Measurements from ENCODE around the gene POU2F3. TPM values are rescaled to one million over a fixed set of nuclear protein-coding genes. Genes with fewer than 3 reads are reported as not detected.
A peak's percentile ranks its signal among the peaks of the same experiment; 100 is the strongest.

The POU2F3 gene
- total and polyA plus RNA-seq, 4 donors = 2.6 to 3.9 (median 3.1) TPM

DNA sequence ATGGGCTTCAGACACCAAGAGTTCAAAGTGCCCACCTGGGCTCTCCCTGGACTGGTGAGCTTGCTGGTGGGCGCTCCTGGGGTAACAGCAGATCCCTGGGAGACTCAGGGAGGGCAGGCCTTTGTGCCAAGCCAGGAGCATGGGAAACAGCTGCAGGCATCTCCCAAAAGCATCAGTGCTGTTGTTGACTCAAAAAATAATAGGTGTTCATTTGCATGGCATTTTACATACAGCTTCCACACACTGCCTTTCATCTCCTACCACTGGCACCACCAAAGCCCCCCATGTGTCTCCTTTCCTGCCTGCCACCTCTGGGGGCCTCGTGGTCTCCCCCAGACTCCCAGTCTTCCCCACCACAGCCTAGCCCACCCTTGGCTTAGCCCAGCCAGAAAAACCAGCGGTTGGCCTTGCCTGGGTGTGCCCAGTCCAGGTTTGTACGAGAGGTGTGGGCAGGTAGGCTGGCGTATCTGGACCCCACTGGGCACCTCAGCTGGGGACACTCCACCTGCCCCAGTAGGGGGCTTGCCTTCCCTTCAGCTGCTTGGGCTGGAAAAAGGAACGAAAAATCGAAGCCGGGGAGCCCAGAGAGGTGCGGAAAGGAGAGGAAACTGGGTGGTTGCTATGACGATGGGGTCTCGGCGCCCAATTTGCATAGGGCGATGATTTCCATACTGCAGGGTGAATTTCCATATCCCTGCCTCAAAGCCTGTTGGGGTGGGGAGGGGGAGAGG is 15.0 kb downstream of the POU2F3 start:
- H3K27ac ChIP-seq (ENCODE audit: low read depth in 1 of 2, low read length in 1 of 2) = no peak overlapping the region
- peaks cover 2 to 36% (median 20%) of the 10 kb centered on the region in 3 donors for H3K27me3 ChIP-seq (ENCODE audit: control insufficient read depth in 3 of 3, insufficient read depth in 3 of 3, low read length in 2 of 3)
- H3K9me3 ChIP-seq (ENCODE audit: control insufficient read depth in 4 of 4, insufficient read depth in 3 of 4, low read length in 3 of 4) = no peaks in the 10 kb centered on the region
- no peaks in the 10 kb centered on the region for H3K36me3 ChIP-seq (ENCODE audit: control insufficient read depth in 4 of 4, insufficient read depth in 4 of 4, low read length in 4 of 4)
- 14 to 24% methylated on average over 13 of the region's 13 CpGs for WGBS, 2 donors
- ATAC-seq (ENCODE audit: insufficient read depth, low FRiP score) (no peak), DNase-seq (peak in 1 of 3 donors; percentile 44)
- TF ChIP-seq, protein P1, sequence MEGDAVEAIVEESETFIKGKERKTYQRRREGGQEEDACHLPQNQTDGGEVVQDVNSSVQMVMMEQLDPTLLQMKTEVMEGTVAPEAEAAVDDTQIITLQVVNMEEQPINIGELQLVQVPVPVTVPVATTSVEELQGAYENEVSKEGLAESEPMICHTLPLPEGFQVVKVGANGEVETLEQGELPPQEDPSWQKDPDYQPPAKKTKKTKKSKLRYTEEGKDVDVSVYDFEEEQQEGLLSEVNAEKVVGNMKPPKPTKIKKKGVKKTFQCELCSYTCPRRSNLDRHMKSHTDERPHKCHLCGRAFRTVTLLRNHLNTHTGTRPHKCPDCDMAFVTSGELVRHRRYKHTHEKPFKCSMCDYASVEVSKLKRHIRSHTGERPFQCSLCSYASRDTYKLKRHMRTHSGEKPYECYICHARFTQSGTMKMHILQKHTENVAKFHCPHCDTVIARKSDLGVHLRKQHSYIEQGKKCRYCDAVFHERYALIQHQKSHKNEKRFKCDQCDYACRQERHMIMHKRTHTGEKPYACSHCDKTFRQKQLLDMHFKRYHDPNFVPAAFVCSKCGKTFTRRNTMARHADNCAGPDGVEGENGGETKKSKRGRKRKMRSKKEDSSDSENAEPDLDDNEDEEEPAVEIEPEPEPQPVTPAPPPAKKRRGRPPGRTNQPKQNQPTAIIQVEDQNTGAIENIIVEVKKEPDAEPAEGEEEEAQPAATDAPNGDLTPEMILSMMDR (IDR thresholded peaks at IDR 0.05; ENCODE audit: control extremely low read depth, extremely low read depth) = no peak
- peaks cover 0 to 3% (median 0%) of the 10 kb centered on the region in 5 donors for H3K4me1 ChIP-seq (ENCODE audit: control insufficient read depth in 5 of 5, insufficient read depth in 5 of 5, low read length in 5 of 5)
- H3K4me3 ChIP-seq = no peak overlapping the region
- H3K9ac ChIP-seq (ENCODE audit: insufficient read depth in 1 of 2, low read length in 2 of 2) = no peak overlapping the region

- Histone ChIP-seq H3K4me3 (no peak overlapping the region), H3K9ac (ENCODE audit: insufficient read depth in 1 of 2, low read length in 2 of 2) (no peak overlapping the region), H3K9me3 (ENCODE audit: control insufficient read depth in 4 of 4, insufficient read depth in 3 of 4, low read length in 3 of 4) (no peaks in the 10 kb centered on the region), H3K4me1 (ENCODE audit: control insufficient read depth in 5 of 5, insufficient read depth in 5 of 5, low read length in 5 of 5) (peaks cover 0 to 3% (median 0%) of the 10 kb centered on the region in 5 donors), H3K27ac (ENCODE audit: low read depth in 1 of 2, low read length in 1 of 2) (no peak overlapping the region), H3K36me3 (ENCODE audit: control insufficient read depth in 4 of 4, insufficient read depth in 4 of 4, low read length in 4 of 4) (no peaks in the 10 kb centered on the region), H3K27me3 (ENCODE audit: control insufficient read depth in 3 of 3, insufficient read depth in 3 of 3, low read length in 2 of 3) (peaks cover 2 to 36% (median 20%) of the 10 kb centered on the region in 3 donors)
- WGBS, 2 donors = 14 to 21% methylated on average over 9 of the region's 9 CpGs
- DNase-seq (no peak), ATAC-seq (ENCODE audit: insufficient read depth, low FRiP score) (no peak)
- TF ChIP-seq, protein P1 (IDR thresholded peaks at IDR 0.05; ENCODE audit: control extremely low read depth, extremely low read depth) = no peak
Measured at GRCh38 chr11:120255519-120255866, 15.6 kb downstream of the POU2F3 start.

DNA sequence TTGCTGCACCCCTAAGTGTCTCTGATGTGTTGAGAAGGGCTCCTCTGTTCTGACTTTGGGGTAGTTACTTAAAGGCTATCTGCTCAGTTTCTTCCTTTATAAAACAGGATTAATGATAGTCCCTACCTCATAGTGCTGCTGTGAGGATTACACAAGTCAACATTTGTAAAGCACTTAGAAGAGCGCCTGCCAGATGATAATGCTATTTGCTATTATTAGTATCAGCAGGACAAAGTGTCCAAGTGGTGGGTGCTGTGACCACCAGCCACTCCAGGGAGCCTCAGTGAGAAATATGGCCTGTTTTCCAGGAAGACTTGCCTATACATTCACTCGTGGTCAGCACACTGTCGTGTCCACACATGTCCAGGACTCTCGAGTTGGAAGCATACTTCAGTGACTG is 16.2 kb downstream of the POU2F3 start:
- no peak for DNase-seq
- no peak overlapping the region for H3K4me3 ChIP-seq
- whole genome bisulfite sequencing, 2 donors = 56 to 72% methylated on average over 4 of the region's 4 CpGs
- H3K36me3 ChIP-seq (ENCODE audit: control insufficient read depth in 4 of 4, insufficient read depth in 4 of 4, low read length in 4 of 4) = no peaks in the 10 kb centered on the region
- H3K9me3 ChIP-seq (ENCODE audit: control insufficient read depth in 4 of 4, insufficient read depth in 3 of 4, low read length in 3 of 4) = no peaks in the 10 kb centered on the region
- peaks cover 2 to 34% (median 20%) of the 10 kb centered on the region in 3 donors for H3K27me3 ChIP-seq (ENCODE audit: control insufficient read depth in 3 of 3, insufficient read depth in 3 of 3, low read length in 2 of 3)
- H3K9ac ChIP-seq (ENCODE audit: insufficient read depth in 1 of 2, low read length in 2 of 2) = no peak overlapping the region
- no peak for ATAC-seq (ENCODE audit: insufficient read depth, low FRiP score)
- H3K27ac ChIP-seq (ENCODE audit: low read depth in 1 of 2, low read length in 1 of 2) = no peak overlapping the region
- TF ChIP-seq, protein P1 (IDR thresholded peaks at IDR 0.05; ENCODE audit: control extremely low read depth, extremely low read depth) = no peak
- peaks cover 0 to 4% (median 0%) of the 10 kb centered on the region in 5 donors for H3K4me1 ChIP-seq (ENCODE audit: control insufficient read depth in 5 of 5, insufficient read depth in 5 of 5, low read length in 5 of 5)

Measured in lung (tissue), 12 donors.